Stomach (tissue), 19 donors: Measurements from ENCODE around the gene KLF17. TPM values are rescaled to one million over a fixed set of nuclear protein-coding genes. Genes with fewer than 3 reads are reported as not detected.

ENCODE experiments used
- DNase-seq, 2 donors: peaks; one replicate each; pipeline versions ENCODE4 v3.0.0 to v3.0.0-alpha.2; 2013 to 2019
- H3K27ac ChIP-seq, 5 donors: fragments of 200-600 bp in 4 of 5; sonication (generic) in 4 of 5; one replicate each; pipeline ENCODE4 v1.5.1; 2013 to 2019; ENCODE audit warnings: mild to moderate bottlenecking in 1 of 5, moderate library complexity in 1 of 5
- H3K27me3 ChIP-seq, 3 donors: fragments of 200-600 bp; sonication (generic); one replicate each; pipeline ENCODE4 v1.5.1; 2017 to 2019; ENCODE audit warnings: mixed run types in 1 of 3
- H3K36me3 ChIP-seq, 4 donors: fragments of 200-600 bp; sonication (generic); 1 replicate in 3 of 4; 2 replicates in 1 of 4; pipeline ENCODE4 v1.5.1; 2016 to 2019
- H3K4me1 ChIP-seq, 4 donors: fragments of 200-600 bp; sonication (generic); one replicate each; pipeline ENCODE4 v1.5.1; 2016 to 2019
- H3K4me3 ChIP-seq, 4 donors: fragments of 200-600 bp; sonication (generic) in 3 of 4; one replicate each; pipeline ENCODE4 v1.5.1; 2016 to 2019; ENCODE audit warnings: mild to moderate bottlenecking in 1 of 4
- H3K9me3 ChIP-seq, 4 donors: fragments of 200-600 bp; sonication (generic); one replicate each; pipeline ENCODE4 v1.5.1; 2016 to 2019
- EP300 ChIP-seq: sonication (generic); formaldehyde crosslinking; IDR thresholded peaks from one replicate; pipeline ENCODE4 v1.6.1; 2017; ENCODE audit warnings: antibody characterized with exemption
- POLR2A ChIP-seq, 4 donors: fragments of 450-650 bp; IDR thresholded peaks; one replicate each; pipeline ENCODE4 v1.6.1; 2016; ENCODE audit warnings: antibody characterized with exemption in 4 of 4, control low read depth in 2 of 4, mild to moderate bottlenecking in 1 of 4, moderate library complexity in 1 of 4
- POLR2AphosphoS5 ChIP-seq, 3 donors: sonication (generic); formaldehyde crosslinking; IDR thresholded peaks; one replicate each; pipeline ENCODE4 v1.6.1; 2016; ENCODE audit warnings: antibody characterized with exemption in 3 of 3
- WGBS, 5 donors: extraction: QIAGEN DNeasy Blood & Tissue Kit in 3 of 5; methylation state at CpG; one replicate each; pipeline versions ENCODE4 v1.1.5 to v1.1.7; 2013 to 2018; 5-methylcytosine and 5-hydroxymethylcytosine counted together
- intact Hi-C: fragments of 100-400 bp; cut with DNase I; formaldehyde crosslinking; loops from one replicate; pipeline ENCODE4 v1.15.1; 2023; ENCODE audit warnings: low total_unique reads
- long read RNA-seq, 10 donors: transcript quantifications; one replicate each; lab custom pipeline, GENCODE V29; 2026
- polyA plus RNA-seq, 3 donors: library from polyadenylated mRNA; stranded (reverse); fragments of 200-250 nt; gene quantifications; one replicate each; pipeline ENCODE4 v1.2.3, GENCODE V29; 2013
- total RNA-seq, 5 donors: library from RNA; depleted of rRNA; stranded (reverse); fragments of >200 nt; gene quantifications; one replicate each; pipeline versions ENCODE4 v1.1.0 to v1.2.3, GENCODE V29; 2014 to 2016
- TF ChIP-seq, protein P1 (sequence below), 7 experiments: fragments of 450-650 bp in 4 of 7; fragments of 200-600 bp in 3 of 7; sonication (generic) in 3 of 7; IDR thresholded peaks; one replicate each; pipeline ENCODE4 v1.5.1; 2016 to 2019; ENCODE audit warnings: antibody characterized with exemption in 7 of 7, control low read depth in 2 of 7, mild to moderate bottlenecking in 1 of 7
- donor health status: healthy with polysubstance abuse.
- donor health status: Bipolar disorder and iron deficiency.
- donor health status: healthy.

The KLF17 gene, protein sequence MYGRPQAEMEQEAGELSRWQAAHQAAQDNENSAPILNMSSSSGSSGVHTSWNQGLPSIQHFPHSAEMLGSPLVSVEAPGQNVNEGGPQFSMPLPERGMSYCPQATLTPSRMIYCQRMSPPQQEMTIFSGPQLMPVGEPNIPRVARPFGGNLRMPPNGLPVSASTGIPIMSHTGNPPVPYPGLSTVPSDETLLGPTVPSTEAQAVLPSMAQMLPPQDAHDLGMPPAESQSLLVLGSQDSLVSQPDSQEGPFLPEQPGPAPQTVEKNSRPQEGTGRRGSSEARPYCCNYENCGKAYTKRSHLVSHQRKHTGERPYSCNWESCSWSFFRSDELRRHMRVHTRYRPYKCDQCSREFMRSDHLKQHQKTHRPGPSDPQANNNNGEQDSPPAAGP
- total RNA-seq, result not detected
- polyA plus RNA-seq, result under 1 TPM in 1 of 3 donors, not detected in 2; 0.25 TPM
- long read RNA-seq, donor 1, result 0 reads
- long read RNA-seq, donor 2, result 0 reads
- long read RNA-seq, donor 3, result 0 reads
- long read RNA-seq, donor 4, result 0 reads
- long read RNA-seq, donor 5, result 0 reads
- long read RNA-seq, donor 6, result 0 reads
- long read RNA-seq, donor 7, result 0 reads
- long read RNA-seq, donor 8, result 0 reads
- long read RNA-seq, donor 9, result 0 reads
- long read RNA-seq, donor 10, result 0 reads

DNA sequence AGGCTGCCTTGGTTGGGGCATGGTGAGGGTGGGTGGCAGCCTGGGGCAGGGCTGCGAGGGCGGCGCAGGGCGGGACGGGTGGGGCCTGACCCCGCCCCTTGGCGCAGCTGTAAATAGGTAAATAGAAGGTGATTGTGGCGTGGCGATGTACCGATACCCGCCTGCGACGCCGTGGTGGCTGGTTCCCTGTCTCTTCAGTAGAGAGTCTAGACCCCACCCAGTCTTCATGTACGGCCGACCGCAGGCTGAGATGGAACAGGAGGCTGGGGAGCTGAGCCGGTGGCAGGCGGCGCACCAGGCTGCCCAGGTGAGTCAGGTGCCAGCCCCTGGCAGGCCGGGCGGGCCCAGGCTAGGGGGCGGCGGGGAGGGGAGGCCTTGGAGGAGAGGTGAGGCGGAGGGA is at the start of gene KLF17:
Gene KLF17, plus strand, starts transcription at position 140 of the 400 bp plus-strand sequence. Its CDS starts 87 bp downstream, at position 227.
- Histone ChIP-seq H3K27ac (no peak within 1 kb of the TSS), H3K9me3 (no peaks in the 10 kb centered on the region), H3K4me1 (no peaks in the 10 kb centered on the region), H3K36me3 (no peaks in the 10 kb centered on the region), H3K4me3 (no peak within 1 kb of the TSS), H3K27me3 (peaks cover 0 to 19% (median 0%) of the 10 kb centered on the region in 3 donors)
- whole genome bisulfite sequencing, 5 donors, result 90 to 97% (median 94%) methylated on average over 20 to 25 of the region's 25 CpGs
- no peak for TF ChIP-seq POLR2AphosphoS5 (IDR thresholded peaks at IDR 0.05)
- TF ChIP-seq, protein P1, sequence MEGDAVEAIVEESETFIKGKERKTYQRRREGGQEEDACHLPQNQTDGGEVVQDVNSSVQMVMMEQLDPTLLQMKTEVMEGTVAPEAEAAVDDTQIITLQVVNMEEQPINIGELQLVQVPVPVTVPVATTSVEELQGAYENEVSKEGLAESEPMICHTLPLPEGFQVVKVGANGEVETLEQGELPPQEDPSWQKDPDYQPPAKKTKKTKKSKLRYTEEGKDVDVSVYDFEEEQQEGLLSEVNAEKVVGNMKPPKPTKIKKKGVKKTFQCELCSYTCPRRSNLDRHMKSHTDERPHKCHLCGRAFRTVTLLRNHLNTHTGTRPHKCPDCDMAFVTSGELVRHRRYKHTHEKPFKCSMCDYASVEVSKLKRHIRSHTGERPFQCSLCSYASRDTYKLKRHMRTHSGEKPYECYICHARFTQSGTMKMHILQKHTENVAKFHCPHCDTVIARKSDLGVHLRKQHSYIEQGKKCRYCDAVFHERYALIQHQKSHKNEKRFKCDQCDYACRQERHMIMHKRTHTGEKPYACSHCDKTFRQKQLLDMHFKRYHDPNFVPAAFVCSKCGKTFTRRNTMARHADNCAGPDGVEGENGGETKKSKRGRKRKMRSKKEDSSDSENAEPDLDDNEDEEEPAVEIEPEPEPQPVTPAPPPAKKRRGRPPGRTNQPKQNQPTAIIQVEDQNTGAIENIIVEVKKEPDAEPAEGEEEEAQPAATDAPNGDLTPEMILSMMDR (IDR thresholded peaks at IDR 0.05), result no peak
- TF ChIP-seq POLR2A (IDR thresholded peaks at IDR 0.05), result no peak
- TF ChIP-seq EP300, result no peak
- no peak for DNase-seq
- intact Hi-C loops, result no loop called here

DNA sequence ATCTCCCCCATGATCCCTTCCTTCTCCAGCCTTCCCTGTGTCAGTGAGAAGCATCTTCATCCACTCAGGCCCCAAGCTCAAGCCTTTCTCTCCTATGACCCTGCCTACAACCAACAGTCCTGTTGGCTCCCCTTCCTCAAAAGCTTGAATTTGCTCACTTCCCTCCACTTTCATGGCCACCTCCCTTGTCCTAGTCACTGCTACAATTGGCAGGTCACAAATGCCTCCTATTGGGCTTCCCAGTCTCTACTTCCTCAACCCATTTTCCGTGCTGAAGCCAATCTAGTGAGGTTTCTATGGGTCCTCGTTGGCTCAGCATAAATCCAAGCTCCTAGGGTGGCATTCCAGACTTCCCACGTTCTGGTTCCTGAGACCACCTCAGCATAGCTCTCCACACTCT is 47.2 kb upstream of the KLF17 start:
- H3K36me3 ChIP-seq, result no peaks in the 10 kb centered on the region
- WGBS, 5 donors, result 50 to 67% (median 60%) methylated on average over 3 of the region's 3 CpGs

DNA sequence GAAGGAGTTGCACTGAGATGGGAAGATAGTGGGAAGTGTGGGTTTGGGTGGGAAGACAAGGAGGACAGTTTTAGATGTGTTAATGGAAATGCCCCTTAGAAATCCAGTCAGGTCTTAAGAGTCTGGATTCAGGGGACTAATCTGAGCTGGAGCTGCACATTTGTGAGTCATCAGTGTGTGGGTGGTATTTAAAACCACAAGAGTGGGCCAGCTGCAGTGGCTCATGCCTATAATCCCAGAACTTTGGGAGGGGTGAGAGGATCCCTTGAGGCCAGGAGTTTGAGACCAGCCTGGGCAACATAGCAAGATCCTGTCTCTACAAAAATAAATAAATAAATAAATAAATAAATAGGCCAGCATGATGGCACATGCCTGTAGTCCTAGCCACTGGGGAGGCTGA is 46.4 kb upstream of the KLF17 start:
- DNase-seq, result no peak
- intact Hi-C loops, result no loop called here
- no peaks in the 10 kb centered on the region for H3K9me3 ChIP-seq

More for the DNA sequence above, 47.2 kb upstream of the KLF17 start:
- Histone ChIP-seq H3K9me3 (no peaks in the 10 kb centered on the region), H3K4me1 (peaks cover 0 to 11% (median 3%) of the 10 kb centered on the region in 4 donors), H3K4me3 (no peak overlapping the region), H3K27ac (no peak overlapping the region), H3K27me3 (peaks cover 0 to 7% (median 0%) of the 10 kb centered on the region in 3 donors)
- TF ChIP-seq EP300, result no peak
- no peak for TF ChIP-seq POLR2A (IDR thresholded peaks at IDR 0.05)
- TF ChIP-seq, protein P1 (IDR thresholded peaks at IDR 0.05), result no peak
- TF ChIP-seq POLR2AphosphoS5 (IDR thresholded peaks at IDR 0.05), result no peak
- DNase-seq, result no peak
- intact Hi-C loops, result no loop called here

DNA sequence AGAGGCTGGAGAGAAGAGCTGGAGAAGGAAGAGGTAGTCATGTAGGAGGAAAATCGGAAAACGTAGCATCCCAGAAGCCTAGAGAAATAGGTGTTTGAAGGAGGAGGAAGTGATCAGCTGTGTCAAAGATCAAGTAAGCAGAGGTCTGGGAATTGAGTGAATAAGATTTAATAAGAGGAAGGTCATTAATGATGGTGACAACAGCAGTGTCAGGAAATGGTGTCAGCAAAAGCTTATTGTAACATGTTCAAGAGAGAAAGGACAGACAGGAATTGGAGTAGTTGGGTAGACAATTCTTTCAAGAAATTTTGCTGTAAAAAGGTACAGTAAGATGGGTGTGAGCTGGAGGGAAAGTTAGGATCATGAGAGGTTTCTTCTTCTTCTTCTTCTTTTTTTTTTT is 45.8 kb upstream of the KLF17 start:
- TF ChIP-seq POLR2A (IDR thresholded peaks at IDR 0.05), result no peak
- TF ChIP-seq, protein P1 (IDR thresholded peaks at IDR 0.05), result no peak
- Histone ChIP-seq H3K27me3 (peaks cover 0 to 7% (median 0%) of the 10 kb centered on the region in 3 donors), H3K27ac (no peak overlapping the region), H3K4me1 (peaks cover 0 to 11% (median 2%) of the 10 kb centered on the region in 4 donors), H3K36me3 (no peaks in the 10 kb centered on the region), H3K4me3 (no peak overlapping the region), H3K9me3 (no peaks in the 10 kb centered on the region)
- intact Hi-C loops, result no loop called here
- no peak for DNase-seq
- 87 to 94% (median 88%) methylated on average over 2 of the region's 2 CpGs for WGBS, 5 donors

More for the DNA sequence above, 46.4 kb upstream of the KLF17 start:
- Histone ChIP-seq H3K4me1 (peaks cover 0 to 11% (median 3%) of the 10 kb centered on the region in 4 donors), H3K27ac (no peak overlapping the region), H3K4me3 (no peak overlapping the region), H3K27me3 (peaks cover 0 to 7% (median 0%) of the 10 kb centered on the region in 3 donors), H3K36me3 (no peaks in the 10 kb centered on the region)
- TF ChIP-seq POLR2AphosphoS5 (IDR thresholded peaks at IDR 0.05), result peak in 1 of 3 donors; percentile 9
- TF ChIP-seq EP300, result no peak
